Loucy (cell line): Measurements from ENCODE around the gene ZNF674.
A peak's percentile ranks its signal among the peaks of the same experiment; 100 is the strongest.
"Not testable (repeated sequence)": the region's sequence is repeated elsewhere in the genome, so short reads cannot be mapped to it uniquely, and the experiment has no call there.

Experiments
- H2AFZ ChIP-seq: fragments of 200-600 bp; sonication (generic); 2 replicates; pipeline ENCODE4 v1.6.0; 2016; ENCODE audit warnings: antibody characterized with exemption, mild to moderate bottlenecking, low read length, moderate library complexity
- H3F3A ChIP-seq: fragments of 200-600 bp; 2 replicates; pipeline ENCODE4 v1.6.0; 2016; ENCODE audit warnings: antibody characterized with exemption, low read depth, mild to moderate bottlenecking
- H3K27me3 ChIP-seq: fragments of 200-600 bp; sonication (generic); 2 replicates; pipeline ENCODE4 v1.6.1; 2014; ENCODE audit warnings: low read length, mild to moderate bottlenecking; ENCODE audit not compliant: insufficient read depth, poor library complexity, severe bottlenecking
- H3K36me3 ChIP-seq: fragments of 200-600 bp; sonication (generic); 2 replicates; pipeline ENCODE4 v1.6.1; 2016; ENCODE audit warnings: low read length; ENCODE audit not compliant: insufficient read depth
- H3K4me1 ChIP-seq: fragments of 200-600 bp; sonication (generic); 2 replicates; pipeline ENCODE4 v1.5.1; 2014; ENCODE audit warnings: low read length, mild to moderate bottlenecking; ENCODE audit not compliant: insufficient read depth, poor library complexity, severe bottlenecking
- H3K4me2 ChIP-seq: fragments of 200-600 bp; sonication (generic); 2 replicates; pipeline ENCODE4 v1.6.0; 2014; ENCODE audit warnings: antibody characterized with exemption, low read length, low read depth, mild to moderate bottlenecking; ENCODE audit not compliant: poor library complexity, severe bottlenecking
- H3K4me3 ChIP-seq: fragments of 200-600 bp; sonication (generic); 2 replicates; pipeline ENCODE4 v1.5.1; 2014; ENCODE audit warnings: low read length, mild to moderate bottlenecking, mixed read lengths; ENCODE audit not compliant: poor library complexity, severe bottlenecking
- H3K79me2 ChIP-seq: fragments of 200-600 bp; sonication (generic); 2 replicates; pipeline ENCODE4 v1.6.1; 2014; ENCODE audit warnings: low read length; ENCODE audit not compliant: insufficient read depth
- H3K9ac ChIP-seq: fragments of 200-600 bp; sonication (generic); 2 replicates; pipeline ENCODE4 v1.6.0; 2014; ENCODE audit warnings: mild to moderate bottlenecking, low read depth, low read length, moderate library complexity; ENCODE audit not compliant: poor library complexity, severe bottlenecking
- H3K9me2 ChIP-seq: fragments of 200-600 bp; sonication (generic); replicated peaks from 2 replicates; pipeline ENCODE4 v1.6.1; 2016; ENCODE audit warnings: low read depth, low read length, mixed read lengths
- H3K9me3 ChIP-seq: fragments of 200-600 bp; sonication (generic); 2 replicates; pipeline ENCODE4 v1.6.1; 2014; ENCODE audit warnings: mild to moderate bottlenecking, antibody characterized with exemption, low read length, low read depth; ENCODE audit not compliant: insufficient read depth
- H4K20me1 ChIP-seq: fragments of 200-600 bp; sonication (generic); 2 replicates; pipeline ENCODE4 v1.6.0; 2014; ENCODE audit warnings: antibody characterized with exemption, low read length, mild to moderate bottlenecking; ENCODE audit not compliant: insufficient read depth, poor library complexity, severe bottlenecking
- CTCF ChIP-seq: fragments of 200-600 bp; sonication (generic); conservative IDR thresholded peaks from 2 replicates; pipeline ENCODE4 v1.5.1; 2014; ENCODE audit warnings: mild to moderate bottlenecking, antibody characterized with exemption, low read length
- EZH2phosphoT487 ChIP-seq: fragments of 200-600 bp; IDR thresholded peaks from 2 replicates; pipeline ENCODE4 v1.6.1; 2018; ENCODE audit warnings: antibody characterized with exemption, mild to moderate bottlenecking, moderate library complexity, borderline replicate concordance

The ZNF674 gene

DNA sequence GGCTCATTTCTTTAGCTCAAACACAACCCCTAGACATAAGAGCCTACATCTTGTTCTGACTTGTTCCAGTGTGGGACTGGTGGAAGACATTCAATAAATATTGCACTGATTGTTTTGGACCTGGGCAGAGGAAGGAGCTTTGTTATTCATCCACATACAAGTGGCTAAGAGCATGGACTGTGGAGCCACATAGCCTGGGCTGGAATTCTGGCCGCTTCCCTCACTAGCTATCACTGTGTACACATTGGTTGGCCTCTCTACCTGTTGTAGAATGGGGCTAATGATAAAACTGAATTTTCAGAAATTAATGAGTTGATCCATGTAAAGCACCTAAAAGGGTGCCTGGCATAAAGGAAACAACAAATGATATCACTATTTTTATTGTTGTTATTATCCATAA is 80.0 kb downstream of the ZNF674 start:
- no peaks in the 10 kb centered on the region for H3F3A ChIP-seq
- H4K20me1 ChIP-seq: no peaks in the 10 kb centered on the region
- H2AFZ ChIP-seq: no peak overlapping the region

DNA sequence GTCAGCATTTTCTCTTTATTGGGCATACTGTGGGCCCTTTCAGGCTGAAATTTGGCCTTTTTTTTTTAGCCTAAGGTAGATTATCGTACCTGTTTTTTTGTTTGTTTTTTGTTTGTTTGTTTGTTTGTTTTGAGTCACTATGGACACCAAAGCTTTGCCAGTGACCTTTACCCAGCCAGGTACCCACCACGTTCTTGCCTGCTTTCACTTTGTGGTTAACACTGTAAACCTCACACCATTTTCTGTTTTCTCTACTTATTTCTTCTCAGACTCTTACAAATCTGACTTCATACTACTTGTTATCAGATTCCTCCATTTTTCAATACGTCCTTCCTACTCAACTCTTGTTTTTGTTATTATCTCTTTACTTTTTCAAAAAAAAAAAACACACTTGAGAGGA is 81.5 kb downstream of the ZNF674 start:
- H3K4me2 ChIP-seq: no peak overlapping the region
- no peak overlapping the region for H3K9ac ChIP-seq
- H2AFZ ChIP-seq: no peak overlapping the region
- H3K4me3 ChIP-seq: no peak overlapping the region
- H3F3A ChIP-seq: no peaks in the 10 kb centered on the region
- H3K79me2 ChIP-seq: no peaks in the 10 kb centered on the region
- H3K36me3 ChIP-seq: peaks cover 39% of the 10 kb centered on the region; the same call in 1 of the 2 replicates
- no peaks in the 10 kb centered on the region for H3K27me3 ChIP-seq
- H3K9me3 ChIP-seq: no peaks in the 10 kb centered on the region
- H3K4me1 ChIP-seq: no peaks in the 10 kb centered on the region
- TF ChIP-seq CTCF (no peak), EZH2phosphoT487 (no peak)
- H4K20me1 ChIP-seq: no peaks in the 10 kb centered on the region
- H3K9me2 ChIP-seq: no peaks in the 10 kb centered on the region

More for the DNA sequence above, 80.0 kb downstream of the ZNF674 start:
- H3K79me2 ChIP-seq: no peaks in the 10 kb centered on the region
- H3K36me3 ChIP-seq: peaks cover 49% of the 10 kb centered on the region; the same call in 1 of the 2 replicates
- H3K9me3 ChIP-seq: no peaks in the 10 kb centered on the region
- H3K4me1 ChIP-seq: no peaks in the 10 kb centered on the region
- H3K9me2 ChIP-seq: no peaks in the 10 kb centered on the region
- H3K4me2 ChIP-seq: no peak overlapping the region
- H3K27me3 ChIP-seq: no peaks in the 10 kb centered on the region
- no peak overlapping the region for H3K9ac ChIP-seq
- no peak overlapping the region for H3K4me3 ChIP-seq
- TF ChIP-seq CTCF: no peak
- no peak for TF ChIP-seq EZH2phosphoT487

DNA sequence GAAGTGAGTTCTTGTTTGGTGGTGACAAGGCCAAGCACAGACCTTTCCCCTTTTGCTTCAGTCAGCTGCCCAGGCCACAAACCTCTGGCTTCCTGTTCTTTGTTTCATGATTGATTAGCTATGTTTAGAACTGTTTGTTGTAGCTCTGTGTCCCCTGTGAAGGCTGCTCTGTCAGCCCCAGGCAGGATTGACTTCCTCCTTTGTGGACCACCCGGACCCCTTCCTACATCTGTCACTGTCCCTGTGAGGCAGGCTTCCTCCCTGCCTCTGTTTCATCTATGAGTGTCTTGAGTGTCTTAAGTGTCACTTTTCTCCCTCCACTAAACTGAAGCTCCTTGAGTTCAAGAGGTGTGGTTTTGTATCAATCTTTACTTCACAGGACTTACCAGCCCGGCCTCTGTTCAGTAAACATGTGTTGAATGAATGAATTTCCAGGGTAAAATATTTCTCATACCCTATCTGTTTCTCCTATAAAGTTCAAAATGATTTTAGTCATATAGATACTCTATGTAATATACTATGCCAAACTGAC is 83.5 kb downstream of the ZNF674 start:
- Histone ChIP-seq H3K4me2 (no peak overlapping the region), H3K9me2 (no peaks in the 10 kb centered on the region), H3K79me2 (no peaks in the 10 kb centered on the region), H4K20me1 (no peaks in the 10 kb centered on the region), H3K9me3 (no peaks in the 10 kb centered on the region), H3K4me1 (no peaks in the 10 kb centered on the region), H2AFZ (no peak overlapping the region), H3K9ac (peak overlapping the region; percentile 27), H3K4me3 (no peak overlapping the region), H3K27me3 (no peaks in the 10 kb centered on the region), H3K36me3 (peaks cover 30% of the 10 kb centered on the region; the same call in 1 of the 2 replicates), H3F3A (no peaks in the 10 kb centered on the region)
- TF ChIP-seq EZH2phosphoT487 (no peak), CTCF (no peak)

DNA sequence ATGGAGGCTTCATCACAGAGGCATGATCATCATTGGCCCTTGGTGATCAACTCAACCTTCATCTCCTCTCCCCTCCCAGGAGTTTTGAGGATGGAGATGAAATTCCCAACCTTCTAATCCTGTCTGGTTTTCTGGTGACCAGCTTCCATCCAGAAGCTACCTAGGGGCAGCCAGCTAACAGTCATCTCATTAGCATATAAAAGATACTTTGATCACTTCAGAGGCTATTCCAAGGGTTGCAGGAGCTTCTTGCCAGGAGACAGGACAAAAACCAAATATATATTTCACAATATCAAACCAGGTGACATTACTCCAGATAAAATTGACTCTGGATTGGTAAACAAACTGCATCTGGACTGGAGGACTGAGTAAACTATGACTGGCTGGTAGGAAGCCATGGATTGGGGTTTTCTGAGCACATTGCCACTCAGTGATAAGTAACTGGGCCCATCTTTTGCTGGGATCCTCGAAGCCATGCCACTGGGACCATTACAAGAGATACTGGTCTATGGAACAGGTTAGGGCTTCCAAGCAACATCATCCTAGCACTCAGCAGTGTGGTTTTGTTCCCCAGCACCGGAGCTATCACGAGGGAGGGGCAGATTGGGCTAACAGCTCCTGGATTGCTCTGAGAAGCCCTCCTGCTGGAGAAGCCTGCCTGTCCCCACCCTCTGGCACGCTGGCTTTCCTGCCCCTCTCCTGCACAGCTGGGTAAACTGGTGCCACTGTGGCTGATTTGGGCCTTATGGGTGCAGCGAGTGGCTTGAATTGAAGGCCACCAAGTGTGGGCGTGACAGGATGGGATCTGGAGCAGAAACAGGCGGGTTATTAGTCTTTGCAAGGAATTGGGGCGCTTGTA is 84.2 kb downstream of the ZNF674 start:
- H3K4me2 ChIP-seq, H3K4me1 ChIP-seq, H3K27me3 ChIP-seq, H3F3A ChIP-seq, H3K9ac ChIP-seq, H3K79me2 ChIP-seq, H3K9me2 ChIP-seq, H3K4me3 ChIP-seq, H3K9me3 ChIP-seq, H2AFZ ChIP-seq, H4K20me1 ChIP-seq: not testable (repeated sequence)
- peaks cover 24% of the 10 kb centered on the region; the same call in 1 of the 2 replicates for H3K36me3 ChIP-seq
